A673 (cell line): ENCODE data around the gene RGS3.

ENCODE experiments used
- CTCF ChIP-seq: fragments of 300-800, 200-600 bp; sonication (generic); conservative IDR thresholded peaks from 2 replicates; pipeline ENCODE4 v1.5.1; 2017; ENCODE audit warnings: low read depth, mild to moderate bottlenecking, antibody characterized with exemption, low read length, moderate library complexity, mixed read lengths
- EZH2 ChIP-seq: fragments of 200-600 bp; sonication (generic); IDR thresholded peaks from 2 replicates; pipeline ENCODE4 v1.6.1; 2017; ENCODE audit warnings: borderline replicate concordance, low read depth, mild to moderate bottlenecking, mixed read lengths, antibody characterized with exemption, low read length; ENCODE audit not compliant: poor library complexity, severe bottlenecking

GRCh38 chr9:113507256-113507655 lies 43.7 kb downstream of the RGS3 start:
- TF ChIP-seq CTCF (no peak), EZH2 (no peak)
